K562 (cell line): ENCODE data around the gene DLGAP1. TPM values are rescaled to one million over a fixed set of nuclear protein-coding genes. Genes with fewer than 3 reads are reported as not detected.

Experiments
- ATAC-seq: fragments of 200-7000 bp; cut with Tn5 transposase; 3 replicates; pipeline ENCODE4 v1.9.1; 2020; ENCODE audit warnings: moderate library complexity
- BruUV-seq: library from RNA; stranded (reverse); fragments of 400-500 nt; replicated peaks from 2 replicates; lab custom pipeline; 2021; lab: Mats Ljungman, UMichigan
- CTCF ChIA-PET: fragments of 300-600 bp; formaldehyde crosslinking; extraction: SDS; loops from one replicate; lab custom pipeline; 2021; ENCODE audit warnings: low intra/inter-chr PET ratio; lab: Yijun Ruan, JAX
- POLR2A ChIA-PET: fragments of 300-600, 350-650 bp; sonication (Branson Sonifier 250); formaldehyde crosslinking; extraction: SDS; loops from one replicate; lab custom pipeline; 2021; ENCODE audit warnings: antibody characterized with exemption, inconsistent platforms; lab: Yijun Ruan, JAX
- DNase-seq, 4 experiments: peaks; one replicate each; pipeline versions ENCODE4 v3.0.0 to v3.0.0-alpha.2; 2011 to 2018; ENCODE audit warnings: low spot score in 3 of 4, mixed read lengths in 3 of 4; ENCODE audit errors: extremely low read depth in 1 of 4
- FAIRE-seq: peaks from 2 replicates; lab custom pipeline; 2011; peaks lifted over from hg19 to GRCh38; lab: Jason Lieb, UNC
- H2AFZ ChIP-seq: 2 replicates; pipeline ENCODE4 v1.6.0; 2011; ENCODE audit warnings: low read depth, low read length, control low read depth, inconsistent platforms
- H3K27ac ChIP-seq: fragments of 200-600 bp; 3 replicates; pipeline ENCODE4 v1.8.0; 2011; ENCODE audit warnings: low read depth, mild to moderate bottlenecking, control low read depth, inconsistent platforms, low read length, moderate library complexity, mixed read lengths; ENCODE audit errors: extremely low read depth
- H3K27me3 ChIP-seq, 2 experiments: fragments of 300-600 bp in 1 of 2; 2 replicates in 1 of 2; 3 replicates in 1 of 2; pipeline versions ENCODE4 v1.6.0 to v1.8.0; 2011; ENCODE audit warnings: inconsistent platforms in 2 of 2, low read length in 2 of 2, mild to moderate bottlenecking in 1 of 2, mixed read lengths in 1 of 2, moderate library complexity in 1 of 2; ENCODE audit not compliant: control insufficient read depth in 2 of 2, insufficient read depth in 2 of 2
- H3K36me3 ChIP-seq: fragments of 300-600 bp; 3 replicates; pipeline ENCODE4 v1.8.0; 2011; ENCODE audit warnings: mild to moderate bottlenecking, low read length, inconsistent platforms; ENCODE audit not compliant: control insufficient read depth, insufficient read depth
- H3K4me1 ChIP-seq, 2 experiments: fragments of 200-600 bp in 1 of 2; replicated peaks in 1 of 2; 2 replicates in 1 of 2; 3 replicates in 1 of 2; pipeline versions ENCODE4 v1.5.1 to v1.8.0; 2011; ENCODE audit warnings: inconsistent platforms in 2 of 2, low read length in 2 of 2, mild to moderate bottlenecking in 1 of 2, mixed read lengths in 1 of 2, moderate library complexity in 1 of 2; ENCODE audit not compliant: control insufficient read depth in 2 of 2, insufficient read depth in 2 of 2
- H3K4me2 ChIP-seq: 2 replicates; pipeline ENCODE4 v1.6.1; 2011; ENCODE audit warnings: low read length, control low read depth, inconsistent platforms, mixed read lengths; ENCODE audit not compliant: insufficient read depth
- H3K4me3 ChIP-seq: fragments of 200-600 bp; sonication (generic), shearing (Covaris generic); 2 replicates; pipeline ENCODE4 v1.5.1; 2016; ENCODE audit warnings: control low read depth, inconsistent platforms
- H3K79me2 ChIP-seq: fragments of 200-600 bp; 3 replicates; pipeline ENCODE4 v1.8.0; 2011; ENCODE audit warnings: low read length, inconsistent platforms; ENCODE audit not compliant: control insufficient read depth, insufficient read depth
- H3K9ac ChIP-seq, 2 experiments: 2 replicates each; pipeline versions ENCODE4 v1.6.0 to v1.6.1; 2011; ENCODE audit warnings: low read depth in 2 of 2, low read length in 2 of 2, control low read depth in 1 of 2, inconsistent platforms in 1 of 2, mild to moderate bottlenecking in 1 of 2, mixed read lengths in 1 of 2; ENCODE audit not compliant: insufficient read depth in 1 of 2
- H3K9me1 ChIP-seq: one replicate; pipeline ENCODE4 v1.6.0; 2011; ENCODE audit warnings: inconsistent platforms, mild to moderate bottlenecking, low read length, moderate library complexity; ENCODE audit not compliant: control insufficient read depth, insufficient read depth
- H3K9me3 ChIP-seq: replicated peaks from 2 replicates; pipeline ENCODE4 v1.5.1; 2011; ENCODE audit warnings: low read depth, low read length, inconsistent platforms; ENCODE audit not compliant: control insufficient read depth, insufficient read depth
- H4K20me1 ChIP-seq: replicated peaks from 2 replicates; pipeline ENCODE4 v1.6.1; 2011; ENCODE audit warnings: low read length, inconsistent platforms, mixed read lengths; ENCODE audit not compliant: control insufficient read depth, insufficient read depth
- FUS ChIP-seq: fragments of 200-400 bp; formaldehyde crosslinking; optimal IDR thresholded peaks from 2 replicates; pipeline ENCODE3; 2017; ENCODE audit warnings: low read depth, low read length
- GATA2 ChIP-seq: sonication (generic); formaldehyde crosslinking; IDR thresholded peaks from 2 replicates; pipeline ENCODE4 v1.4.0; 2020; ENCODE audit warnings: mild to moderate bottlenecking, missing genetic modification reagents
- RBM15 ChIP-seq: fragments of 200-400 bp; formaldehyde crosslinking; IDR thresholded peaks from 2 replicates; pipeline ENCODE4 v1.6.1; 2018; ENCODE audit warnings: mild to moderate bottlenecking, low read length, moderate library complexity; ENCODE audit not compliant: insufficient read depth
- RCOR1 ChIP-seq, 2 experiments: IDR thresholded peaks; 2 replicates each; pipeline ENCODE4 v1.6.1; 2012; ENCODE audit warnings: low read depth in 2 of 2, low read length in 2 of 2, borderline replicate concordance in 1 of 2, improper control_type of control experiment in 1 of 2
- SRSF1 ChIP-seq: fragments of 200-400 bp; formaldehyde crosslinking; IDR thresholded peaks from 2 replicates; pipeline ENCODE4 v1.6.1; 2017; ENCODE audit warnings: mild to moderate bottlenecking, low read depth, low read length, moderate library complexity
- ZFX ChIP-seq: sonication (generic); formaldehyde crosslinking; IDR thresholded peaks from 2 replicates; pipeline ENCODE4 v1.8.0; 2022; ENCODE audit warnings: mild to moderate bottlenecking, missing genetic modification reagents, moderate library complexity
- ZNF431 ChIP-seq: sonication (generic); formaldehyde crosslinking; IDR thresholded peaks from 2 replicates; pipeline ENCODE4 v1.8.0; 2022; ENCODE audit warnings: mild to moderate bottlenecking, missing genetic modification reagents
- ZNF77 ChIP-seq: fragments of 250-450 bp; sonication (Bioruptor Pico); IDR thresholded peaks from 2 replicates; pipeline ENCODE4 v1.5.0; 2020
- WGBS: fragments of 100-300 bp; shearing (Covaris generic); methylation state at CpG from one replicate; pipeline ENCODE4 v1.1.6; 2016; ENCODE audit warnings: low coverage, mixed read lengths; ENCODE audit not compliant: insufficient coverage; ENCODE audit errors: missing lambda C conversion rate; 5-methylcytosine and 5-hydroxymethylcytosine counted together
- in situ Hi-C: fragments of 300-500 bp; cut with MboI; formaldehyde crosslinking; loops from 4 replicates; pipeline ENCODE4 v1.15.0; 2018; ENCODE audit warnings: inconsistent platforms, mixed read lengths
- intact Hi-C: fragments of 100-400 bp; cut with micrococcal nuclease; formaldehyde crosslinking; loops from 2 replicates; pipeline ENCODE4 v1.14.2; 2022
- polyA plus RNA-seq, 8 experiments: library from polyadenylated mRNA; depleted of rRNA in 4 of 8; stranded (reverse) in 5 of 8; unstranded in 3 of 8; fragments of >200 nt; fragmentation: Nextera tagmentation in 2 of 8; fragmentation: Illumina TruSeq in 1 of 8; extraction: Ambion mirVana in 2 of 8; extraction: Trizol in 1 of 8; gene quantifications; 2 replicates each; pipeline versions ENCODE4 v1.2.1 to v1.2.3, GENCODE V29; 2011 to 2014; ENCODE audit warnings: inconsistent platforms in 1 of 8, missing spikeins in 1 of 8
- total RNA-seq, 7 experiments: library from RNA; depleted of rRNA in 6 of 7; stranded (reverse); fragments of >200 nt in 6 of 7; fragmentation: Illumina TruSeq in 2 of 7; extraction: Trizol in 2 of 7; gene quantifications; 2 replicates each; pipeline versions ENCODE4 v1.2.1 to v1.2.3, GENCODE V29; 2011 to 2021; ENCODE audit warnings: low replicate concordance in 1 of 7
- TF ChIP-seq, protein P1 (sequence below), 2 experiments: fragments of 200-800 bp in 1 of 2; sonication (Bioruptor generic) in 1 of 2; sonication (generic) in 1 of 2; formaldehyde crosslinking in 1 of 2; IDR thresholded peaks in 1 of 2; conservative IDR thresholded peaks in 1 of 2; 2 replicates each; pipeline versions ENCODE4 v1.5.0 to v1.6.1; 2016 to 2020; ENCODE audit warnings: missing compliant biosample characterization in 1 of 2, missing genetic modification characterization in 1 of 2, missing genetic modification reagents in 1 of 2
- TF ChIP-seq, protein P2 (sequence below): sonication (generic); formaldehyde crosslinking; IDR thresholded peaks from 2 replicates; pipeline ENCODE4 v1.8.0; 2022; ENCODE audit warnings: mild to moderate bottlenecking, missing genetic modification reagents
- TF ChIP-seq, protein P3 (sequence below): fragments of 250-450 bp; sonication (Bioruptor Pico); IDR thresholded peaks from 2 replicates; pipeline ENCODE4 v1.8.0; 2022; ENCODE audit warnings: moderate library complexity, mild to moderate bottlenecking, inconsistent platforms

DLGAP1 gene
- total and polyA plus RNA-seq, 9 of the 15 experiments (the other 6 are each of a cell fraction or from before 2014, with no cell fraction given), result 0.04 to 0.22 (median 0.08) TPM

DNA sequence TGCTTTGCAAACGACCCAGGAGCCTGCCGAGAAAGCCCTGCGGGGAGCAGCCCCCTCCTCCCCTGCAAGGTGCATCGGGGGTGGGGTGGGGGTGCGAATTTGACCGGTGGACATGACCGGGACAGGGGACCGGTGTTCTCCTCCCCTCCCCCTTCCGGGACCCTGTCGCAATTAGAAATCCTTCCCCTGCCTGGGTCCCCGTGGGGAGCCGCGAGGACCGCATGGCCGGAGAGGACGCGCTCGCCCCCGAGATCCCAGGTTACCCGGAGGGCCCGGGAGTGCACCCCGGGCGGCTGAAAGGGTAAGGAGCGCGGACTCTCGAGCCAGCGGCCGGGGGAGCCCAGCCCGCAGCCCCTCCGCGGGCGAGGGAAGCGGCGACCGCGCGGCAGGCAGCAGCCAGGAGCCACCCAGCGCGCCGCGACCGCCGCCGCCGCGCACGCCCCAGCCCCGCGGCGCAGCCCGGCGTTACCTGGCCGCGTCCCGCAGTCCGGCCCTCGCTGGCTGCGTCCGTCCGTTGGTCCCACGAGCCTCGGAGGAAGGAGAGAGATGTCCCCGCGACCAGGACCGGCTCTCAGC lies 482 bp downstream of the DLGAP1 start (continued):
- TF ChIP-seq GATA2 (CRISPR knock-in tag) (no peak), ZNF431 (CRISPR knock-in tag) (no peak), SRSF1 (no peak)

DNA sequence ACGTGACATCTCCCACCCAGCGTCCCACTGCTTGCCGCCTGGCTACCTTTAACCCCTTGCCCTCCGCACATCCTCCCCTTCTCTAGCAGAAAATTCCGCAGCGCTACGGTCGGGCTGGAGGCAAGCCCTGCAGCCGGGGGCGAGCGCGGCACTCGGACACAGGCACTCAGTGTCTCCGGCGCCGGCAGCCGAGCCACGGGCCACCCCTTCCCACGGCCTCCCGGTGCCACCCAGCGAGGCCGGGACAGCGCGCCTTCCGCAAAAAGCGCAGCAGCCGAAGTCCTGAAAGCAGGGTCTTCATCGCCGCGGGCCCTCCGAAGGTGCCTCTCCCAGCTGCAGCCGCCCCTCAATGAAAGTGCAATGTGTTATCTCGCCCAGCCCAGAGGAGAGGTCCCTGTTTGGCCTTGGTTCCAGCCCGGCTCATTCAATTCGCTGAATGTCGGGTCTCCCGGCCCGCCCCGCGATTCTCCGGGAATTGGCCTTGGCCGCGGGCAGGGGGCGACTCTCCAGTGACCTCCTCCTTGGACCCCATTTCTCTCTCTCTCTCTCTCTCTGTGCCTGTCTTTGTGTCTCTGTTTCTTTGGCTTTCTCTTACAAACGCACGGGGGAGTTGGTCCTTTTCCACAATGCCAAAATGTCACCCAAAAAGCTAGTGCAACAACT lies 1.1 kb downstream of the DLGAP1 start:
- no peak for TF ChIP-seq RCOR1 (IDR thresholded peaks at IDR 0.05; ENCODE audit: borderline replicate concordance in 1 of 2, low read depth in 2 of 2, low read length in 2 of 2)
- TF ChIP-seq, protein P1, sequence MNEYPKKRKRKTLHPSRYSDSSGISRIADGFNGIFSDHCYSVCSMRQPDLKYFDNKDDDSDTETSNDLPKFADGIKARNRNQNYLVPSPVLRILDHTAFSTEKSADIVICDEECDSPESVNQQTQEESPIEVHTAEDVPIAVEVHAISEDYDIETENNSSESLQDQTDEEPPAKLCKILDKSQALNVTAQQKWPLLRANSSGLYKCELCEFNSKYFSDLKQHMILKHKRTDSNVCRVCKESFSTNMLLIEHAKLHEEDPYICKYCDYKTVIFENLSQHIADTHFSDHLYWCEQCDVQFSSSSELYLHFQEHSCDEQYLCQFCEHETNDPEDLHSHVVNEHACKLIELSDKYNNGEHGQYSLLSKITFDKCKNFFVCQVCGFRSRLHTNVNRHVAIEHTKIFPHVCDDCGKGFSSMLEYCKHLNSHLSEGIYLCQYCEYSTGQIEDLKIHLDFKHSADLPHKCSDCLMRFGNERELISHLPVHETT (CRISPR knock-in tag; conservative IDR thresholded peaks at IDR 0.05 in 1 of 2, IDR thresholded peaks at IDR 0.05 in 1 of 2), result no peak
- no peak for TF ChIP-seq RBM15
- TF ChIP-seq, protein P2, sequence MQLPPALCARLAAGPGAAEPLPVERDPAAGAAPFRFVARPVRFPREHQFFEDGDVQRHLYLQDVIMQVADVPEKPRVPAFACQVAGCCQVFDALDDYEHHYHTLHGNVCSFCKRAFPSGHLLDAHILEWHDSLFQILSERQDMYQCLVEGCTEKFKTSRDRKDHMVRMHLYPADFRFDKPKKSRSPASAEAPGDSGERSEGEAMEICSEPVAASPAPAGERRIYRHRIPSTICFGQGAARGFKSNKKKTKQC (CRISPR knock-in tag), result no peak
- no peak for TF ChIP-seq FUS
- no peak for TF ChIP-seq ZFX
- no peak for TF ChIP-seq ZNF77 (CRISPR knock-in tag)
- TF ChIP-seq, protein P3, sequence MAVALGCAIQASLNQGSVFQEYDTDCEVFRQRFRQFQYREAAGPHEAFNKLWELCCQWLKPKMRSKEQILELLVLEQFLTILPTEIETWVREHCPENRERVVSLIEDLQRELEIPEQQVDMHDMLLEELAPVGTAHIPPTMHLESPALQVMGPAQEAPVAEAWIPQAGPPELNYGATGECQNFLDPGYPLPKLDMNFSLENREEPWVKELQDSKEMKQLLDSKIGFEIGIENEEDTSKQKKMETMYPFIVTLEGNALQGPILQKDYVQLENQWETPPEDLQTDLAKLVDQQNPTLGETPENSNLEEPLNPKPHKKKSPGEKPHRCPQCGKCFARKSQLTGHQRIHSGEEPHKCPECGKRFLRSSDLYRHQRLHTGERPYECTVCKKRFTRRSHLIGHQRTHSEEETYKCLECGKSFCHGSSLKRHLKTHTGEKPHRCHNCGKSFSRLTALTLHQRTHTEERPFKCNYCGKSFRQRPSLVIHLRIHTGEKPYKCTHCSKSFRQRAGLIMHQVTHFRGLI (CRISPR knock-in tag), result no peak
- WGBS, result 3% methylated on average over 39 of the region's 46 CpGs
- Histone ChIP-seq H3K9me3 (no peaks in the 10 kb centered on the region), H3K9ac (no peak overlapping the region), H2AFZ (no peak overlapping the region), H3K27me3 (no peaks in the 10 kb centered on the region), H3K27ac (no peak overlapping the region), H4K20me1 (no peaks in the 10 kb centered on the region), H3K9me1 (no peaks in the 10 kb centered on the region), H3K79me2 (no peaks in the 10 kb centered on the region), H3K36me3 (no peaks in the 10 kb centered on the region), H3K4me2 (no peak overlapping the region), H3K4me1 (no peaks in the 10 kb centered on the region), H3K4me3 (no peak overlapping the region)
- DNase-seq (no peak), FAIRE-seq (no peak), ATAC-seq (no peak)
- ChIA-PET CTCF (no interaction called here), POLR2A (no interaction called here)
- in situ Hi-C loops, result no loop called here
- no TSS peak for BruUV-seq
- intact Hi-C loops, result no loop called here
